Activated naive CD8-positive, alpha-beta T cell treated with anti-CD3 and anti-CD28 coated beads, Interleukin-2, amount 50 U/mL, for 24 hours (primary cell): Measurements from ENCODE around the gene AKAP13.

Experiments
- ATAC-seq: fragments of 150-1000 bp; cut with Tn5 transposase; one replicate; pipeline ENCODE4 v1.10.0; 2021
- DNase-seq: peaks from one replicate; pipeline ENCODE4 v3.0.0; 2021
- H3K27ac Mint-ChIP-seq: one replicate; pipeline ENCODE4 v1.8.0; 2021; ENCODE audit warnings: mild to moderate bottlenecking, mixed read lengths
- H3K27me3 Mint-ChIP-seq: one replicate; pipeline ENCODE4 v1.8.0; 2021; ENCODE audit warnings: mixed read lengths
- H3K36me3 Mint-ChIP-seq: one replicate; pipeline ENCODE4 v1.8.0; 2021; ENCODE audit warnings: low read depth, mixed read lengths
- H3K4me1 Mint-ChIP-seq: one replicate; pipeline ENCODE4 v1.8.0; 2021; ENCODE audit warnings: mixed read lengths
- H3K4me3 Mint-ChIP-seq: one replicate; pipeline ENCODE4 v1.8.0; 2021; ENCODE audit warnings: mild to moderate bottlenecking, moderate library complexity, mixed read lengths
- H3K9me3 Mint-ChIP-seq: one replicate; pipeline ENCODE4 v1.8.0; 2021; ENCODE audit warnings: mixed read lengths

Gene AKAP13

DNA sequence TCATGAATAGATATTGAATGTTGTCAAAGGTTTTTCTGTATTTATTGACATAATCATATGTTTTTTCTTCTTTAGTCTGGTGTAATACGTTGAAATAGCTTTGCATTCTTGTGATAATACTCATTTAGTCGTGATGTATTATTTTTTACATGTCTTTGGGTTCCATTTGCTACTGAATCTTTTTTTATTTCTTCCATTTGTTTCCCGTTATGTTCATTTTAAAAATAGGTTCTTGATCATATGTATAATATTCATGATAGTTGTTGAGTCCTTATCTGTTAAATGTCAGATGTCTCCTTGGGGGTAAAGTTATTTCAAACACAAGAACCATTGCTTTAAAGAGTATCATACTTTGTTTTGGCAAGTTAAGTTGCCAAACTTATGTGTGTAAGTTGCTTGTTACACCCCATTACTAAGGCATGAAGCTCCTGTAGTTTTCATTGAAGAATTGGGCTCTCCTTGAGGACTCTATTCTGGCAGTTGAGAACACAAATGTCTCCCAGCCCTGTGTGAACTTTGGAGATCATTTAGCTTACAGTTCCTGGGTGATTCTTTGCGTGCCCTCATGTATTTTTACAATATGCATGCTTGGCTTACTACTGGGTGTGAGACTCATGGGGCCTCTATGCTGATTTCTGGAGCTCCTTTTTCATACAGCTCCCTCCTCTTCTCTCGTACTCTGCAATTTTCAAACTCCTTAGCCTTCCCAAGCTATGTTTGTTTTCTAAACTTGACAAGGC lies 8.3 kb downstream of the AKAP13 start:
- Mint-ChIP-seq H3K27ac (no peak overlapping the region), H3K36me3 (peaks cover 20% of the 10 kb centered on the region), H3K4me1 (peaks cover 44% of the 10 kb centered on the region), H3K9me3 (no peaks in the 10 kb centered on the region), H3K4me3 (no peak overlapping the region), H3K27me3 (no peaks in the 10 kb centered on the region)
- DNase-seq (no peak), ATAC-seq (no peak)

DNA sequence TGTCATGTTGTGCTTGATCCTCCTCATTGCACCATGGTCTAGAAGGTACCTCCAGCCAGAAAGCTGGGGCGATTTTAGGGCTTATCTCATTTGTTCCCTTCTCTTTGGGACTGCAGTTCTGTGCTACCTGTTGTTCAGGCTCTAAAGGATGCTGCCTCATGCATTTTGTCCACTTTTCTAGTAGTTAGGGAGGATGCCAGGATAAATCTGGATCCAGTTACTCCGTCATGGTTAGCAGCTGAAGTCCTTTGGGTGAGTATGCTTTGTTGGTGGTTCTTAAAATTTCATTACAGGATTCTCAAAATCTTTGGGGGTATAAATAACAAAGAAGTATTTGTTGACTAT lies 8.9 kb downstream of the AKAP13 start:
- H3K9me3 Mint-ChIP-seq: no peaks in the 10 kb centered on the region
- no peak for DNase-seq
- ATAC-seq: no peak
- H3K27me3 Mint-ChIP-seq: no peaks in the 10 kb centered on the region
- H3K27ac Mint-ChIP-seq: no peak overlapping the region
- peaks cover 44% of the 10 kb centered on the region for H3K4me1 Mint-ChIP-seq
- no peak overlapping the region for H3K4me3 Mint-ChIP-seq
- peaks cover 15% of the 10 kb centered on the region for H3K36me3 Mint-ChIP-seq

- DNase-seq: no peak
- ATAC-seq: no peak
- peaks cover 47% of the 10 kb centered on the region for H3K4me1 Mint-ChIP-seq
- H3K4me3 Mint-ChIP-seq: no peak overlapping the region
- H3K36me3 Mint-ChIP-seq: peaks cover 13% of the 10 kb centered on the region
- no peak overlapping the region for H3K27ac Mint-ChIP-seq
- H3K27me3 Mint-ChIP-seq: no peaks in the 10 kb centered on the region
- no peaks in the 10 kb centered on the region for H3K9me3 Mint-ChIP-seq
Measured at GRCh38 chr15:85389772-85390171, 9.4 kb downstream of the AKAP13 start.

- Mint-ChIP-seq H3K4me1 (peaks cover 45% of the 10 kb centered on the region), H3K9me3 (no peaks in the 10 kb centered on the region), H3K36me3 (peaks cover 8% of the 10 kb centered on the region), H3K4me3 (no peak overlapping the region), H3K27me3 (no peaks in the 10 kb centered on the region), H3K27ac (peak overlapping the region; percentile 12)
- DNase-seq (no peak), ATAC-seq (no peak)
Measured at GRCh38 chr15:85393210-85393609, 12.8 kb downstream of the AKAP13 start.

GRCh38 chr15:85394554-85395333 lies 14.3 kb downstream of the AKAP13 start:
- no peak overlapping the region for H3K4me3 Mint-ChIP-seq
- H3K4me1 Mint-ChIP-seq: peaks cover 51% of the 10 kb centered on the region
- no peaks in the 10 kb centered on the region for H3K27me3 Mint-ChIP-seq
- ATAC-seq: no peak
- DNase-seq: no peak
- H3K36me3 Mint-ChIP-seq: peaks cover 8% of the 10 kb centered on the region
- H3K27ac Mint-ChIP-seq: no peak overlapping the region
- H3K9me3 Mint-ChIP-seq: no peaks in the 10 kb centered on the region

DNA sequence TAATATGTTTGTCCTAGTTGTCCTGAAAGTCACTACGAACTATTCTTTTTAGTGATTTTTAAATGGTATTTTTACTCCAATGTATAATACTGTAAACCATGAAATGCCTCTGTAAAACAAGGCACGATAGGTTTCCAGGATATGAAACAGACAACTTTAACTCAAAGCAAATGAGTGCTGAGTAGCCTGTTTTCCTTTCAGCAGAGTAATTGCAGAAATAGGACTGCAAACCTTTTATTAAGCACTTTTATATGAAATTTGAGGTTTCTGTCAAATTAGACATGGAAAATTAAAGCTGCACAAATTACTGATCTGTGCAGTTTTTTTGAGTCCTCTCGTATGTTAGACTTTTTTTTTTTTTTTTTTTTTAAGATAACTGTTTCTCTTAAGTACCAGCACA lies 16.2 kb downstream of the AKAP13 start:
- no peak for DNase-seq
- Mint-ChIP-seq H3K27ac (no peak overlapping the region), H3K9me3 (no peaks in the 10 kb centered on the region), H3K4me1 (peaks cover 65% of the 10 kb centered on the region), H3K36me3 (peaks cover 8% of the 10 kb centered on the region), H3K27me3 (no peaks in the 10 kb centered on the region), H3K4me3 (no peak overlapping the region)
- no peak for ATAC-seq

DNA sequence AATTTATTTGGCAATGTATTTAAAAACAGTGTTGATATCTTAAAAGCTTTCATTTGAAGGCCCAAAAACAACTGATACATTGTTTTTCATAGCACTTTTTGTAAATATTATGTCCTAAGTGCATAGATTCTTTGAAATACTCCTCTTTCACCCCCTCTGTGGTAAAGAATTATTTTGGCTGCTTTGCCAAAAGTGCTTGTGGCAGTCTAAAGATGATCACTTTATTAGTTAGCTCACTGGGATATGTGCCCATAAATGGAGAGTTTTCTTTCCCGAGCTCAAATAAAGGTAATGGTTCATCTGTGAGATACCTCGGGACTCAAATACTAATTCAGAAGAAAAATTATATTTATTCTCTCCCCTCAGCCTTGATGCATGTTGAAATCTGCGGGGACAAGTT lies 16.7 kb downstream of the AKAP13 start:
- Mint-ChIP-seq H3K9me3 (no peaks in the 10 kb centered on the region), H3K4me3 (no peak overlapping the region), H3K4me1 (peaks cover 71% of the 10 kb centered on the region), H3K27ac (no peak overlapping the region), H3K27me3 (no peaks in the 10 kb centered on the region), H3K36me3 (peaks cover 8% of the 10 kb centered on the region)
- DNase-seq (no peak), ATAC-seq (no peak)

DNA sequence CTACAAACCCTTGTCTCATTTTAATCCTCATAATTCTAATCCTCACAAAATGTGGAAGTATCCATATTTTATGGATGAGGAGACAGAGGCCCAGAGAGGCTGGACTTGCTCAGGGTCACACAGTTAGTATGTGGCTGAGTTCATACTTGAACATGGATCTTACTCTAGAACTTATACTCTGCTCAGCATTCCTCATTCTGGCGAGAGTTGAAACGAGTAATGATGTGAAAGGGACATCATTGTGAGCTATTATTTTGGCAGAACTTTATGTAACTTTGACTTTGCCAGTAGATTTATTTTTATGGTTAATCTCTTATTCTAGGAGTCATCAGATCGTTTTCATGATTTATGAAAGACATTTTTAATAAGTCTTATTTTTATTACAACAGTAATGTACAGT lies 17.5 kb downstream of the AKAP13 start:
- Mint-ChIP-seq H3K4me3 (no peak overlapping the region), H3K4me1 (peaks cover 72% of the 10 kb centered on the region), H3K27ac (no peak overlapping the region), H3K27me3 (no peaks in the 10 kb centered on the region), H3K36me3 (peaks cover 4% of the 10 kb centered on the region), H3K9me3 (no peaks in the 10 kb centered on the region)
- DNase-seq (no peak), ATAC-seq (no peak)

DNA sequence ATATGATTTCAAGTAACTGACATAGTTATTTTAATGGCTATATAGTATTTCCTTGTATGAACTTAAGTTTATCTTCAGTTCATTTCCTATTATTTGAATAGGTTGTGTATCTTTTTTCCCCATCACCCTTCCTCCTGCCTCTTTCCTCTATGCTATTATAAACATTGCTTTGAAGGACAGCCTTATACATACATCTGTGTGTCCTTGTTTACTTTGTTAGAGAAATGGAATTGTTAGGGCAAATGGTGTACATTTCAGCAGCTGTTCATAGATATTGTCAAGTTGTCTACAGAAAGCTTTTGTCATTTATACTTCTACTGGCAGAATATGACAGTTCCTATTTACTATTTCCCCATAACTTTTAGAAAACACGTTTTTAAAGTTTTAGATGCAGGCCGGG lies 18.4 kb downstream of the AKAP13 start:
- no peaks in the 10 kb centered on the region for H3K9me3 Mint-ChIP-seq
- ATAC-seq: no peak
- no peak overlapping the region for H3K4me3 Mint-ChIP-seq
- no peak overlapping the region for H3K27ac Mint-ChIP-seq
- no peaks in the 10 kb centered on the region for H3K27me3 Mint-ChIP-seq
- no peak for DNase-seq
- H3K36me3 Mint-ChIP-seq: peaks cover 4% of the 10 kb centered on the region
- H3K4me1 Mint-ChIP-seq: peaks cover 72% of the 10 kb centered on the region

GRCh38 chr15:85399627-85400026 lies 19.2 kb downstream of the AKAP13 start:
- H3K4me1 Mint-ChIP-seq: peaks cover 72% of the 10 kb centered on the region
- DNase-seq (no peak), ATAC-seq (no peak)
- H3K4me3 Mint-ChIP-seq: no peak overlapping the region
- H3K27me3 Mint-ChIP-seq: no peaks in the 10 kb centered on the region
- peaks cover 5% of the 10 kb centered on the region for H3K36me3 Mint-ChIP-seq
- no peaks in the 10 kb centered on the region for H3K9me3 Mint-ChIP-seq
- no peak overlapping the region for H3K27ac Mint-ChIP-seq

GRCh38 chr15:85400606-85401005 lies 20.2 kb downstream of the AKAP13 start:
- Mint-ChIP-seq H3K9me3 (no peaks in the 10 kb centered on the region), H3K36me3 (peaks cover 7% of the 10 kb centered on the region), H3K27me3 (no peaks in the 10 kb centered on the region), H3K4me1 (peaks cover 74% of the 10 kb centered on the region), H3K4me3 (no peak overlapping the region), H3K27ac (no peak overlapping the region)
- DNase-seq (no peak), ATAC-seq (no peak)

- H3K27ac Mint-ChIP-seq: peak overlapping the region; percentile 84
- DNase-seq (no peak), ATAC-seq (peak; percentile 50)
- H3K9me3 Mint-ChIP-seq: no peaks in the 10 kb centered on the region
- H3K27me3 Mint-ChIP-seq: no peaks in the 10 kb centered on the region
- peak overlapping the region; percentile 50 for H3K4me3 Mint-ChIP-seq
- peaks cover 74% of the 10 kb centered on the region for H3K4me1 Mint-ChIP-seq
- H3K36me3 Mint-ChIP-seq: peaks cover 4% of the 10 kb centered on the region
Measured at GRCh38 chr15:85401108-85401774, 20.8 kb downstream of the AKAP13 start.

DNA sequence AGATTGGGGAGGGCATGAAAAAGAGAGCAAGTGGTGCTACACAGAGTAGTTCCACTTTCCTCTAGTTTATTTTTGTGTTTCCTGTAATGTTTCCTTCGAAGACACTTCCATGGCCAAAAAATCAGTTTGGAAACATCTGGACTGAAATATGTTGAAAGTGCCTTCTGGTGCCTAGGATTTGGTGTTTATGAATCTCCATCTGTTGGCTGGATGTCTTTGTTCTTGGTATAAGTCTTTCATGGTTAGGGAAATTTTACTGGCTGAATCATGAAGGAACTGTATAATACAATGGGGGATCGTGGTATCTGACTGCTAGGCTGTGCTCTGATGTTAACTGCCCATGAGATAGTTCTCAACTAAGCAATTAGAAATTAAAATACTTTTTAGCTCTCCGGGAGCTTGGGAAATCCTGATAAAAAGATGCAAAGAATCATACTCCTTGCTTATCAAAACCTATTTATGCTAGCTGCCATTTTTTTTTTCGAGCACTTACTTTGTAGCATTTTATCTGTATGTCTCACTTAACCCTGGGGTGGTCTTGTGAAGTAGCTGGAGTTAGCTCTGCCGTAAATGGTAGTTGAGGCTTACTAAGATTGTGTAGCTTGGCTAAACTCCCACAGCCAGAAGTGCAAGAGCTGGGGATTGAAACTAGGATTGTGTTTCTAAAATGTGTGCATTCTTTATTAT lies 21.9 kb downstream of the AKAP13 start:
- Mint-ChIP-seq H3K27me3 (no peaks in the 10 kb centered on the region), H3K36me3 (peaks cover 4% of the 10 kb centered on the region), H3K4me1 (peaks cover 80% of the 10 kb centered on the region), H3K27ac (peak overlapping the region; percentile 84), H3K9me3 (no peaks in the 10 kb centered on the region), H3K4me3 (peak overlapping the region; percentile 50)
- DNase-seq: no peak
- ATAC-seq: peak; percentile 72

GRCh38 chr15:85403745-85404144 lies 23.3 kb downstream of the AKAP13 start:
- peak overlapping the region; percentile 93 for H3K27ac Mint-ChIP-seq
- H3K4me1 Mint-ChIP-seq: peaks cover 88% of the 10 kb centered on the region
- ATAC-seq (no peak), DNase-seq (no peak)
- H3K36me3 Mint-ChIP-seq: peaks cover 9% of the 10 kb centered on the region
- H3K27me3 Mint-ChIP-seq: peaks cover 2% of the 10 kb centered on the region
- H3K9me3 Mint-ChIP-seq: no peaks in the 10 kb centered on the region
- peak overlapping the region; percentile 3 for H3K4me3 Mint-ChIP-seq
